CD1c-positive myeloid dendritic cell (primary cell): ENCODE measurements around the gene PRSS23.
A peak's percentile ranks its signal among the peaks of the same experiment; 100 is the strongest.
"Not testable (repeated sequence)": the region's sequence is repeated elsewhere in the genome, so short reads cannot be mapped to it uniquely, and the experiment has no call there.

Experiments used
- DNase-seq: peaks from one replicate; pipeline ENCODE4 v3.0.0-alpha.2; 2016; ENCODE audit errors: extremely low spot score

Gene PRSS23

GRCh38 chr11:86814775-86815174 lies 14.4 kb downstream of the PRSS23 start:
- DNase-seq = no peak

DNA sequence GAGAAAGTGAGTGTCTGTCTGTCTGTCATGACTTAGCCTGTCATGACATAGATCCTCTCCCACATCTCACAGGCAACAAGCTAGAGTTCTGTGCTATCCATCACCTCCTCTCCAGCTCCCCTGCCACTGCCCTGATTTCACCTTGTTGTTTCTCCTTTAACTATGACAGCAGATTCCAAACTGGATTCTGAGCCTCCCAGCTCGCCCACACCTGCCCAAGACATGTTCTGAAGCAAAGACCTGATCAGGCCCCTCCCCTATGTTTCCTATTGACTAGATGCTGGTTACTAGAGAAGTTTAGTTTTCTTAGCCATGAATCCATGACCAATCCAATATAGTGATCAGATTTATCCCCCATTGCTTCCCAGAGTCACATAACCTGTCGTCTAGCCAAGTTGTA lies 15.4 kb downstream of the PRSS23 start:
- no peak for DNase-seq

DNA sequence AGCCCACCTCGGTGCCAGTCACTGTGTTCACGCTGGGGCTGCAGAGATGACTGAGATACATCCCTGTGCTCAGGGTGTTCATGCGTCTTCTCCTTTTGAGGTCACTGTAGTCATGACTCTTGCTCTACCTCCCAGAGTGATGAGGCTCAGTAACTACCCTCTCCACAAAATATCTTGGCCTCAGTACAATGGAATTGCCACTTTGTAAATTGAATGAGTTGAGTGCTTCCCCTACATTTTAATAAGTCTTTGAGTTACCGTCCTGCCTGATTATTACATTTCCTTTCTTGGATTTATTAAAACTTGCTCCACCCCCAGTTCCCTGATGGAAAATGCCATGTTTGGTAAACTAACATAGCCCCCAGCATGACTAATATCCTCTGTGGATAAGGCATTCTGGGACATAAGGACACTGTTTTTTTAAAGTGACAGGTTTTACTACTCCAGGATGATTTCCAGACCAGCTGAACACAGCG lies 15.9 kb downstream of the PRSS23 start:
- no peak for DNase-seq

- peak; percentile 75 for DNase-seq
These were observed 18.3 kb downstream of the PRSS23 start for GRCh38 chr11:86818462-86819192.

DNA sequence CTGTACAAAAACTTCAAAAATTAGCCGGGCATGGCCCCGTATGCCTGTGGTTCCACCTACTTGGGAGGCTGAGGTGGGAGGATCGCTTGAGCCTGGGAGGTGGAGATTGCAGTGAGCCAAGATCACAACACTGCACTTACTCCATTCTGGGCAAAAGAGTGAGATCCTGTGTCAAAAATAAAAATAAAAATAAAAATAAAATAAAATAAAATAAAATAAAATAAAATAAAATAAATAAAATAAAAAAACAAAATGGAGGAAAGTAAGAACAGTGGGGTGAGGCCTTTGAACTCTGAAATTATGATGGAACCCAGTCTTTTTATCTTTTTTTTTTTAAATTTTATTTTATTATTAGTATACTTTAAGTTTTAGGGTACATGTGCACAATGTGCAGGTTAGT lies 23.8 kb downstream of the PRSS23 start:
- not testable (repeated sequence) for DNase-seq

GRCh38 chr11:86834376-86834775 lies 34.0 kb downstream of the PRSS23 start:
- DNase-seq = not testable (repeated sequence)

GRCh38 chr11:86844762-86845508 lies 44.6 kb downstream of the PRSS23 start:
- DNase-seq = not testable (repeated sequence)

DNA sequence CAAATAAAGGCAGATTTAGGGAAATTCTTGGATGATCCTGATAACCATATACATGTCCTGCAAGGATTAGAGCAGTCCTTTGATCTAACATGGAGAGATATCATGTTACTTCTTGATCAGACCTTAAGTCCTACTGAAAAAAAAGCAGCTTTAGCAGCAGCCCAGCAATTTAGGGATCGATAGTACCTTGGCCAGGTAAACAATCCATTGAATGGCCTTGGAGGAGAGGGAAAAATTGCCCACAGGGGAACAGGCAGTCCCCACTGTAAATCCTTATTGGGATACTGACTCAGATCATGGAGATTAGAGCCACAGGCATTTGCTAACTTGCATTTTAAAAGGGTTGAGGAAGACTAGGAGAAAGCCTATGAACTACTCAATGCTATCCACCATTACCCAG lies 47.8 kb downstream of the PRSS23 start:
- DNase-seq = no peak

GRCh38 chr11:86849679-86850078 lies 49.3 kb downstream of the PRSS23 start:
- no peak for DNase-seq
